SK-N-SH (cell line): ENCODE results near the gene EIPR1.

Experiments used
- CHD2 ChIP-seq: fragments of 150-350 bp; IDR thresholded peaks from 2 replicates; pipeline ENCODE4 v1.6.1; 2018; ENCODE audit warnings: low read length; ENCODE audit not compliant: partially characterized antibody
- RXRA ChIP-seq: IDR thresholded peaks from 2 replicates; pipeline ENCODE4 v1.4.0; 2012; ENCODE audit warnings: low read depth, mild to moderate bottlenecking, borderline replicate concordance
- YY1 ChIP-seq: IDR thresholded peaks from 2 replicates; pipeline ENCODE4 v1.4.0; 2012; ENCODE audit warnings: low read depth, mild to moderate bottlenecking
- TF ChIP-seq, protein P1 (sequence below): fragments of 200-600 bp; sonication (generic); IDR thresholded peaks from 2 replicates; pipeline ENCODE4 v1.6.1; 2017; ENCODE audit warnings: antibody characterized with exemption, mild to moderate bottlenecking, moderate library complexity

GRCh38 chr2:3173031-3173430 lies 204.6 kb downstream of the EIPR1 start:
- no peak for TF ChIP-seq YY1
- TF ChIP-seq, protein P1, sequence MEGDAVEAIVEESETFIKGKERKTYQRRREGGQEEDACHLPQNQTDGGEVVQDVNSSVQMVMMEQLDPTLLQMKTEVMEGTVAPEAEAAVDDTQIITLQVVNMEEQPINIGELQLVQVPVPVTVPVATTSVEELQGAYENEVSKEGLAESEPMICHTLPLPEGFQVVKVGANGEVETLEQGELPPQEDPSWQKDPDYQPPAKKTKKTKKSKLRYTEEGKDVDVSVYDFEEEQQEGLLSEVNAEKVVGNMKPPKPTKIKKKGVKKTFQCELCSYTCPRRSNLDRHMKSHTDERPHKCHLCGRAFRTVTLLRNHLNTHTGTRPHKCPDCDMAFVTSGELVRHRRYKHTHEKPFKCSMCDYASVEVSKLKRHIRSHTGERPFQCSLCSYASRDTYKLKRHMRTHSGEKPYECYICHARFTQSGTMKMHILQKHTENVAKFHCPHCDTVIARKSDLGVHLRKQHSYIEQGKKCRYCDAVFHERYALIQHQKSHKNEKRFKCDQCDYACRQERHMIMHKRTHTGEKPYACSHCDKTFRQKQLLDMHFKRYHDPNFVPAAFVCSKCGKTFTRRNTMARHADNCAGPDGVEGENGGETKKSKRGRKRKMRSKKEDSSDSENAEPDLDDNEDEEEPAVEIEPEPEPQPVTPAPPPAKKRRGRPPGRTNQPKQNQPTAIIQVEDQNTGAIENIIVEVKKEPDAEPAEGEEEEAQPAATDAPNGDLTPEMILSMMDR, result no peak
- no peak for TF ChIP-seq RXRA
- no peak for TF ChIP-seq CHD2
